NOMO-1 (cell line): ENCODE data around the gene THSD7A.
A peak's percentile ranks its signal among the peaks of the same experiment; 100 is the strongest.
"Not testable (repeated sequence)": the region's sequence is repeated elsewhere in the genome, so short reads cannot be mapped to it uniquely, and the experiment has no call there.

ENCODE experiments used
- DNase-seq, 2 experiments: peaks; one replicate each; lab custom pipeline; 2025; ENCODE audit not compliant: unreplicated experiment in 2 of 2; lab: John Stamatoyannopoulos, UW

Gene THSD7A

GRCh38 chr7:11527707-11528106, 304.3 kb downstream of the THSD7A start:
- DNase-seq: no peak

- DNase-seq: no peak
Observed at GRCh38 chr7:11524476-11525397, 307.3 kb downstream of the THSD7A start.

GRCh38 chr7:11521964-11522499, 310.0 kb downstream of the THSD7A start:
- not testable (repeated sequence) for DNase-seq

GRCh38 chr7:11517853-11518252, 314.1 kb downstream of the THSD7A start:
- no peak for DNase-seq

GRCh38 chr7:11516328-11516727, 315.7 kb downstream of the THSD7A start:
- DNase-seq: no peak

GRCh38 chr7:11513460-11513859, 318.5 kb downstream of the THSD7A start:
- no peak for DNase-seq

GRCh38 chr7:11507929-11508328, 324.1 kb downstream of the THSD7A start:
- DNase-seq: no peak

- DNase-seq: no peak
Observed at GRCh38 chr7:11506417-11506816, 325.6 kb downstream of the THSD7A start.

GRCh38 chr7:11505471-11505985, 326.5 kb downstream of the THSD7A start:
- DNase-seq: no peak

- DNase-seq: peak in 1 of 2 experiments; percentile 68
Observed at GRCh38 chr7:11492307-11492706, 339.7 kb downstream of the THSD7A start.

- no peak for DNase-seq
Observed at GRCh38 chr7:11491811-11492210, 340.2 kb downstream of the THSD7A start.

GRCh38 chr7:11489280-11489679, 342.7 kb downstream of the THSD7A start:
- no peak for DNase-seq

- no peak for DNase-seq
Observed at GRCh38 chr7:11486271-11486670, 345.7 kb downstream of the THSD7A start.

- no peak for DNase-seq
Observed at GRCh38 chr7:11485636-11486035, 346.4 kb downstream of the THSD7A start.

- peak in 1 of 2 experiments; percentile 4 for DNase-seq
Observed at GRCh38 chr7:11480143-11480542, 351.9 kb downstream of the THSD7A start.

- peak in 1 of 2 experiments; percentile 65 for DNase-seq
Observed at GRCh38 chr7:11478882-11479281, 353.1 kb downstream of the THSD7A start.

GRCh38 chr7:11478426-11478825, 353.6 kb downstream of the THSD7A start:
- DNase-seq: peak in 1 of 2 experiments; percentile 60

GRCh38 chr7:11474902-11475585, 357.0 kb downstream of the THSD7A start:
- DNase-seq: peak in 1 of 2 experiments; percentile 7

- no peak for DNase-seq
Observed at GRCh38 chr7:11473807-11474424, 358.1 kb downstream of the THSD7A start.

GRCh38 chr7:11473220-11473619, 358.8 kb downstream of the THSD7A start:
- DNase-seq: no peak

- no peak for DNase-seq
Observed at GRCh38 chr7:11472646-11473045, 359.4 kb downstream of the THSD7A start.
